ENCODE data around the gene FGL2.

The FGL2 gene

GRCh38 chr7:77199013-77199966 is at the start of gene FGL2:
FGL2 (minus strand) TSS chr7:77199819; CDS start chr7:77199793, 26 bp downstream.
- Histone ChIP-seq H4K20me1 (ENCODE audit: control insufficient read depth, insufficient read depth, low read depth, low read length) (no peaks in the 10 kb centered on the region), H3K9me2 (replicated peaks; ENCODE audit: control insufficient read depth, low read length) (no peaks in the 10 kb centered on the region; the same call in 1 of the 2 replicates), H3F3A (ENCODE audit: control insufficient read depth, insufficient read depth) (0 out of 2 replicates have a peak, but pooled peaks cover 2% of the 10 kb centered on the region), H3K9me3 (ENCODE audit: control insufficient read depth, insufficient read depth, low read length) (no peaks in the 10 kb centered on the region), H3K27me3 (ENCODE audit: control insufficient read depth, low read length) (no peaks in the 10 kb centered on the region), H3K27ac (ENCODE audit: low read depth, low read length) (peak within 1 kb of the TSS; percentile 20; the same call in 1 of the 2 replicates), H3K4me2 (ENCODE audit: low read length) (peak within 1 kb of the TSS; percentile 71), H3K4me1 (ENCODE audit: control insufficient read depth, low read length) (peaks cover 25% of the 10 kb centered on the region), H3K36me3 (ENCODE audit: control insufficient read depth, low read length) (no peaks in the 10 kb centered on the region), H3K79me2 (ENCODE audit: control insufficient read depth, low read length) (no peaks in the 10 kb centered on the region), H3K4me3 (ENCODE audit: low read length) (peak within 1 kb of the TSS; percentile 55)
- TF ChIP-seq CTCF (IDR thresholded peaks at IDR 0.05; ENCODE audit: low read depth, low read length, poor library complexity, severe bottlenecking) (no peak), EZH2phosphoT487 (IDR thresholded peaks at IDR 0.05; ENCODE audit: borderline replicate concordance, low read length) (no peak)

- H3K36me3 ChIP-seq (ENCODE audit: control insufficient read depth, low read length): no peaks in the 10 kb centered on the region
- no peaks in the 10 kb centered on the region for H3K4me1 ChIP-seq (ENCODE audit: control insufficient read depth, low read length)
- H3K4me2 ChIP-seq (ENCODE audit: low read length): no peak overlapping the region
- no peaks in the 10 kb centered on the region for H4K20me1 ChIP-seq (ENCODE audit: control insufficient read depth, insufficient read depth, low read depth, low read length)
- no peak overlapping the region for H3K4me3 ChIP-seq (ENCODE audit: low read length)
- H3F3A ChIP-seq (ENCODE audit: control insufficient read depth, insufficient read depth): no peaks in the 10 kb centered on the region
- 0 out of 2 replicates have a peak, but pooled peaks cover 3% of the 10 kb centered on the region for H3K27me3 ChIP-seq (ENCODE audit: control insufficient read depth, low read length)
- H3K9me3 ChIP-seq (ENCODE audit: control insufficient read depth, insufficient read depth, low read length): no peaks in the 10 kb centered on the region
- no peaks in the 10 kb centered on the region for H3K9me2 ChIP-seq (replicated peaks; ENCODE audit: control insufficient read depth, low read length)
- TF ChIP-seq CTCF (IDR thresholded peaks at IDR 0.05; ENCODE audit: low read depth, low read length, poor library complexity, severe bottlenecking) (no peak), EZH2phosphoT487 (IDR thresholded peaks at IDR 0.05; ENCODE audit: borderline replicate concordance, low read length) (no peak)
- H3K27ac ChIP-seq (ENCODE audit: low read depth, low read length): no peak overlapping the region
- no peaks in the 10 kb centered on the region for H3K79me2 ChIP-seq (ENCODE audit: control insufficient read depth, low read length)
Observed at GRCh38 chr7:77248154-77248553, 48.5 kb upstream of the FGL2 start.

- H3K4me1 ChIP-seq (ENCODE audit: control insufficient read depth, low read length): no peaks in the 10 kb centered on the region
- no peak overlapping the region for H3K27ac ChIP-seq (ENCODE audit: low read depth, low read length)
- H3K4me3 ChIP-seq (ENCODE audit: low read length): no peak overlapping the region
- peak; percentile 96 for TF ChIP-seq CTCF (IDR thresholded peaks at IDR 0.05; ENCODE audit: low read depth, low read length, poor library complexity, severe bottlenecking)
- TF ChIP-seq EZH2phosphoT487 (IDR thresholded peaks at IDR 0.05; ENCODE audit: borderline replicate concordance, low read length): no peak
- H3K9me3 ChIP-seq (ENCODE audit: control insufficient read depth, insufficient read depth, low read length): no peaks in the 10 kb centered on the region
- H3K27me3 ChIP-seq (ENCODE audit: control insufficient read depth, low read length): 0 out of 2 replicates have a peak, but pooled peaks cover 3% of the 10 kb centered on the region
- H3K79me2 ChIP-seq (ENCODE audit: control insufficient read depth, low read length): no peaks in the 10 kb centered on the region
- no peaks in the 10 kb centered on the region for H3F3A ChIP-seq (ENCODE audit: control insufficient read depth, insufficient read depth)
- H4K20me1 ChIP-seq (ENCODE audit: control insufficient read depth, insufficient read depth, low read depth, low read length): no peaks in the 10 kb centered on the region
- H3K36me3 ChIP-seq (ENCODE audit: control insufficient read depth, low read length): no peaks in the 10 kb centered on the region
- H3K9me2 ChIP-seq (replicated peaks; ENCODE audit: control insufficient read depth, low read length): no peaks in the 10 kb centered on the region
- H3K4me2 ChIP-seq (ENCODE audit: low read length): no peak overlapping the region
Observed at GRCh38 chr7:77247206-77247850, 47.7 kb upstream of the FGL2 start.
